Skeletal muscle tissue (tissue), 4 donors: Measurements from ENCODE around the gene CEP152. TPM values are rescaled to one million over a fixed set of nuclear protein-coding genes. Genes with fewer than 3 reads are reported as not detected.

ENCODE experiments used
- H3K27ac ChIP-seq: one replicate; pipeline ENCODE4 v1.7.0; 2013; ENCODE audit warnings: mild to moderate bottlenecking, low read depth, low read length, inconsistent platforms
- H3K27me3 ChIP-seq, 3 donors: one replicate each; pipeline ENCODE4 v1.7.0; 2013; ENCODE audit warnings: low read length in 3 of 3; ENCODE audit not compliant: control insufficient read depth in 3 of 3, insufficient read depth in 3 of 3
- H3K36me3 ChIP-seq, 3 donors: one replicate each; pipeline ENCODE4 v1.7.0; 2013; ENCODE audit warnings: low read length in 3 of 3; ENCODE audit not compliant: control insufficient read depth in 3 of 3, insufficient read depth in 3 of 3
- H3K4me1 ChIP-seq, 3 donors: one replicate each; pipeline ENCODE4 v1.7.0; 2013; ENCODE audit warnings: low read length in 3 of 3, mild to moderate bottlenecking in 3 of 3; ENCODE audit not compliant: control insufficient read depth in 3 of 3, insufficient read depth in 3 of 3
- H3K4me3 ChIP-seq, 3 donors: one replicate each; pipeline ENCODE4 v1.7.0; 2013; ENCODE audit warnings: low read length in 3 of 3
- H3K9ac ChIP-seq, 3 donors: one replicate each; pipeline ENCODE4 v1.7.0; 2013; ENCODE audit warnings: low read length in 3 of 3, mild to moderate bottlenecking in 3 of 3, moderate library complexity in 2 of 3, low read depth in 1 of 3
- H3K9me3 ChIP-seq, 3 donors: one replicate each; pipeline ENCODE4 v1.7.0; 2013; ENCODE audit warnings: low read length in 3 of 3; ENCODE audit not compliant: control insufficient read depth in 3 of 3
- total RNA-seq: library from RNA; depleted of rRNA; stranded (reverse); fragments of >200 nt; gene quantifications from one replicate; pipeline ENCODE4 v1.2.3, GENCODE V29; 2014
- donor health status: Osteomylitis.

Gene CEP152
- total RNA-seq, 1 donor from 2014 or later, result 2.6 TPM

DNA sequence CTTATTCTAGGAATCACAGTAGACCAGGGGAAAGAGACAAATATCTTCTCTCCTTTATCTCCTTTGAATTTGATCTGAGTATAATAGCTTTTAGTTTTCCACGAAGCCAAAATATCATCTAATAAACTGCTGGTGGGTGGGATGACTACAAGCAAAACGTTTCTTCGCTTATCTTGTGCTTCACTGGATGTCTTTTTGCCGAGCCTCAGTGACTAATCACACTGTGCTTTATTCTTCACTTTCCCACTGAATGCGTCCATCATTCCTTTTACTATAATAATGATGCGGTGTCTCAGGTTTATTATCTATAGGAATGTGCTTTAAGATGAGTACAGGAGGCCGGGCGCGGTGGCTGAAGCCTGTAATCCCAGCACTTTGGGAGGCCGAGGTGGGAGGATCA lies 32.5 kb downstream of the CEP152 start:
- H3K9ac ChIP-seq, result no peak overlapping the region
- H3K9me3 ChIP-seq, result no peaks in the 10 kb centered on the region
- H3K4me3 ChIP-seq, result no peak overlapping the region
- no peaks in the 10 kb centered on the region for H3K4me1 ChIP-seq
- no peak overlapping the region for H3K27ac ChIP-seq
- peaks cover 0 to 5% (median 3%) of the 10 kb centered on the region in 3 donors for H3K36me3 ChIP-seq
- no peaks in the 10 kb centered on the region for H3K27me3 ChIP-seq

DNA sequence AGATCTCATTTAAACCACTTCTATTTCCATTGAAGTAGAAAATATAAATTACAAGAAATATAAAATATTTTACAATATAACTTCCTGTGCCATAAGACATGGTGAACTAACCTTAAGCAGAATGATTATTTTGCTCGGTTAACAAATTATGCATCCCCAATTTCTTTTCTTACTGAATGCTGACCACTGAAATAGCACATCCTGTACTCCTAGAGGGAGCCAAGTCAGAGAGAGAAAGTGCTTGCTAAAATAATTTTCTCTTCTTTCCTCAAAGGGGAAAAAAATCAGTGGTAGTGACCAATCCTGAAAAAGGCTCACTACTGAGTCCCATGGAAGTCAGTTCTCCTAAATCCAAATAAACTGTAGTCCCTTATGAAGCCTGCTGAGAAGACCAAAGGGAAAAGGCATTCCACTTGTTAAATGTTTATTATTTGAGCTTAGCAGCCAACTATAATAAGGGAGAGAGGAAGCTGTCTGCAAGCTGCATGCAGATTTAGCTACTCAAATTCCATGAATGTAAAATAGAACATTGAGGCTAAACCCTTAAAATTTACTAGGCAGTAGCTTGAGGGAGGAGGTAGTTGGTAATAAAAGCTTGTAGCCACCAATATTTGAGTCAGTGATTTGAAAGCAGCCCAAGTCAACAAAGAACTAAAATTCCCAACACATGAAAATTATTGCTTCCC lies 33.1 kb downstream of the CEP152 start:
- Histone ChIP-seq H3K9me3 (no peaks in the 10 kb centered on the region), H3K4me3 (no peak overlapping the region), H3K9ac (no peak overlapping the region), H3K27me3 (no peaks in the 10 kb centered on the region), H3K36me3 (peaks cover 0 to 5% (median 3%) of the 10 kb centered on the region in 3 donors), H3K27ac (no peak overlapping the region), H3K4me1 (no peaks in the 10 kb centered on the region)

DNA sequence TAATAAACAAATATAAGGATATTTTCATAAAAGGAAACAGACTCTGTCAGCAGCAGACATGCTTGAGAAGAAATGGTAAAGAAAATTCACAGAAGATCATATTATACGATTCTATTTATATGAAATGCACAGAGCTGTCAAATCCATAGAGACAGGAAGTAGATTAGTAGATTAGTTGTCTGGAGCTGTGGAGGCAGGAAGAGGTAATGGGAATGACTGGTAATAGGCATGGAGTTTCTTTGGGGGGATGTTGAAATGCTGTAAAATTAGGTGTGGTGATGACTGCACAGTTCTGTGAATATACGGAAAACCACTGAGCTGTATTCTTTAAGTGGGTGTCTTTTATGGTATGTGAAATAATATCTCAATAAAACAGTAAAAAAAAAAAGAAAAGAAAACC lies 35.3 kb downstream of the CEP152 start:
- Histone ChIP-seq H3K9ac (no peak overlapping the region), H3K9me3 (no peaks in the 10 kb centered on the region), H3K27me3 (no peaks in the 10 kb centered on the region), H3K4me1 (no peaks in the 10 kb centered on the region), H3K36me3 (no peaks in the 10 kb centered on the region), H3K4me3 (no peak overlapping the region), H3K27ac (no peak overlapping the region)

DNA sequence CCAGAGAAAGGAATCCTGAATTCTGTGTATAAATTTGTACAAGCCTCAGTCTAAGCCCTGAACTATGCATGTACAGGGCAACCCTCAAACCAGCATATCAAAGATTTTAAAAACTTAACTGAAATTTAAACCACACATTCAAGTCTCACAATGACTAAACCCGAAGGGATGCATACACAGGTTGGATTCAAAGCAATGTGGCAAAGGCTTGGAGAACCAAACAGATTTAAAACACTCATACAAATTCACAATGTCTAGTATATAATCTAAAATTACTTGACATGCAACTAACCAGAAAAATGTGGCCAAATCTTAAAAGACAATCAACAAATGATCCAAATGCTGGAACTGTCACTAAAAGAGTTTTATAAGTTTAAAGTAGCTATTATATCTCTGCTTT lies 36.4 kb downstream of the CEP152 start:
- Histone ChIP-seq H3K9me3 (no peaks in the 10 kb centered on the region), H3K4me1 (no peaks in the 10 kb centered on the region), H3K36me3 (no peaks in the 10 kb centered on the region), H3K9ac (no peak overlapping the region), H3K27ac (no peak overlapping the region), H3K4me3 (no peak overlapping the region), H3K27me3 (no peaks in the 10 kb centered on the region)

DNA sequence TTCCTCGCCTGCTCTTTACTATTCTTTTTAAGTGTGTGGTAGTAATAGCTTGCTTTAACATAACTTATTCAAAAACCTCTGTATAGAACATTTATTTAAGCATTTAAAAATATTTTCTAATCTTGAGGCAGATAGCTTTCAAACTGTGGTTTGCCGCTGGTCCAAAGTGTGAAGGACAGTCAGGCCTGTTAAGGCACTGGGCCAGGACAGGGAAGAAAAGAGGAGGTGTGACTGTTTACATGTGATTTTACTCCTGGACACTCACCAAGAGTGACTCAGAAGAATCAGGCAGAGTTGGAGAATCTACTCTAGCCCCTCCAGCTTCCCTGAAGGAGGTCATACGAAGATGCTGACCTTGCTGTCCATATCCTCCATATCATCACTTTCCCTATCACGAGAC lies 44.7 kb downstream of the CEP152 start:
- H3K9ac ChIP-seq, result no peak overlapping the region
- no peak overlapping the region for H3K27ac ChIP-seq
- H3K4me1 ChIP-seq, result no peaks in the 10 kb centered on the region
- H3K36me3 ChIP-seq, result no peaks in the 10 kb centered on the region
- H3K4me3 ChIP-seq, result no peak overlapping the region
- H3K9me3 ChIP-seq, result no peaks in the 10 kb centered on the region
- no peaks in the 10 kb centered on the region for H3K27me3 ChIP-seq

DNA sequence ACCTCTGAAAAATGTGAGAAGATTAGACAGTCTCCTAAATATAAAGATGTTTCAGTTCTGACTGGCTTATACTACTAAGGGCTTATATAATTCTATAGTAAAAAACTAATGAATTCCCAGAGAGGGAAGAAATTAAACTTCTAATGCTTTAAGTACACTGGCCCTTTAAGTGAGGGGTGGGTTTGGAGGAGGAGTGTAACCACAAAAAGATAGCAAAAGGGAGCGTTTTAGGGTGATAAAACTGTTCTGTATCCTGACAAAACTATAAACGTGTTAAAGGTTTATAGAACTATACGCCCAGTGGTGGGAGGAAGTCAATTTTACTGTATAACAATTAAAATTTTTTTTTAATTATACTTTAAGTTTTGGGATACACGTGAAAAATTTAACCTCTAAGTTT lies 45.8 kb downstream of the CEP152 start:
- Histone ChIP-seq H3K4me3 (no peak overlapping the region), H3K4me1 (no peaks in the 10 kb centered on the region), H3K27ac (no peak overlapping the region), H3K27me3 (no peaks in the 10 kb centered on the region), H3K9me3 (no peaks in the 10 kb centered on the region), H3K9ac (no peak overlapping the region), H3K36me3 (no peaks in the 10 kb centered on the region)

DNA sequence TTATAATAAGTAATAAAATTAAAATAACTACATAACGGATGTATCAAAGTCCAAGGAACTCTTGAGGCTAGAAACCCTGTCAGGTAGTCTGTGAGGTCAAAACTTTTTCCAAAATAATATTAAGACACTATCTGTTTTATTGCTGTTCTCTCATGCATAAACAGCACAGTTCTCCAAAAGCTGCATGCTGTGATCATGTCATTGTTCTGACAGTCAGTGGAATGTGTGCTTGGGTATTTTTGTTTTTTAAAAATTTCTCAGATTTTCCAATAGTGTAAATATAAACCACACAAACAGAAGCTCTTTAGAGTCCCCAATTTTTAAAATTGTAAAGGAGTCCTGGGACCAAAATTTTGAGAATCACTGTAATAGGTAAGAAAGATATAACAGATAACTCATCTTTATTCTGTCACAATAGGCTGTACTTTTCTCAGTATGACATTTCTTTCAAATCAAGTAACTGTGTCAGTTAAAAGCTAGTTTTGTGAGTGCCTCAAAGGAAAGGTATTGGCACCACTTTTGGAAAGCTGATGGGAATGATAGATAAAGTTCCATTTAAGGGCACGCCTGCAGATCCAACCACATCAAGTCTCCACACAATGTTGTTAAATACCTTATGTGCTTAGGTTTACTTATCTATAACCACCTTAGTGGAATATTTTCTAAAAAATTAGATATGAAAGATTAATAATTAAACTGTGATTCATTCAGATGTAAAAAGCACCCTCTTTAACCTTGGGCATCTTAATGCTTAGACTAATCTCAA lies 49.3 kb downstream of the CEP152 start:
- H3K4me3 ChIP-seq, result no peak overlapping the region
- no peaks in the 10 kb centered on the region for H3K4me1 ChIP-seq
- no peaks in the 10 kb centered on the region for H3K27me3 ChIP-seq
- H3K9ac ChIP-seq, result no peak overlapping the region
- no peaks in the 10 kb centered on the region for H3K9me3 ChIP-seq
- no peak overlapping the region for H3K27ac ChIP-seq
- no peaks in the 10 kb centered on the region for H3K36me3 ChIP-seq

DNA sequence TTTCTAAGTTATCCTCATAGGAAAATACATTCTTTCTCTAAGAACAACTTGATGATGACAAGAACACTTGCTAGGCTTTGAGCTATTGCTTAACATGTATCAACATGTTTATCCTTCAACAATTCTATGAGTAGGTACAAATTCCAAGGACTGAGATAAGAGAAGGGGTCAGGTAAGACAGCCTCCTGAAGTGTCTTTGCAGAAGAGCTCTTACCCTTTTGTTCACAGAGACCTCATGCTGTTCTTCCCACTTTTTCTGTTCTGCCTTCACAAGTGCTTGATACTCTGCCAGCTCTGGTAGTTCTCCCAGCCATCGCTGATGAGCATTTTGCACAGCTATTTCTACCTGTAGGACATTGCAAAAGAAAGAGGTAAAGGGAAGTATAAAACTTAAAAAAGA lies 50.9 kb downstream of the CEP152 start:
- Histone ChIP-seq H3K9me3 (no peaks in the 10 kb centered on the region), H3K27me3 (no peaks in the 10 kb centered on the region), H3K27ac (no peak overlapping the region), H3K4me3 (no peak overlapping the region), H3K9ac (no peak overlapping the region), H3K4me1 (no peaks in the 10 kb centered on the region), H3K36me3 (no peaks in the 10 kb centered on the region)

DNA sequence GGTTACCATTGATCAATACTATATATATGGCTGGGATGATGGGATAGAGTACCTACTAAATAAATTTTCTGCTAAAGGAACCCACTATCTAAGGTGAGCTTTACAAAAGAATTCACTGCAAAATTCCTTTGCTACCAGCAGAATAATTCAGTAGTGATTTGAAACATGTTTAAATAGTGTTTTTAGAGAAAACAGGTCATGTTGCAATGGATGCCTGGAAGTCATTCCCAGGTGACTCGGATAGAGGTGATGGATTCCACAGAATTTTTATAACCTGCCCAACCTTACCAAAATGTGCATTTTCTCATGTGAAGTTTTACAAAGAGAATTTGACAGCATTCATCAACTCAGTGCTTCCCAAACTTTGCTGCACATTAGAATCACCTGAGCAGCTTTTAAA lies 53.2 kb downstream of the CEP152 start:
- Histone ChIP-seq H3K27ac (no peak overlapping the region), H3K4me1 (no peaks in the 10 kb centered on the region), H3K27me3 (no peaks in the 10 kb centered on the region), H3K4me3 (no peak overlapping the region), H3K9ac (no peak overlapping the region), H3K9me3 (no peaks in the 10 kb centered on the region), H3K36me3 (no peaks in the 10 kb centered on the region)

DNA sequence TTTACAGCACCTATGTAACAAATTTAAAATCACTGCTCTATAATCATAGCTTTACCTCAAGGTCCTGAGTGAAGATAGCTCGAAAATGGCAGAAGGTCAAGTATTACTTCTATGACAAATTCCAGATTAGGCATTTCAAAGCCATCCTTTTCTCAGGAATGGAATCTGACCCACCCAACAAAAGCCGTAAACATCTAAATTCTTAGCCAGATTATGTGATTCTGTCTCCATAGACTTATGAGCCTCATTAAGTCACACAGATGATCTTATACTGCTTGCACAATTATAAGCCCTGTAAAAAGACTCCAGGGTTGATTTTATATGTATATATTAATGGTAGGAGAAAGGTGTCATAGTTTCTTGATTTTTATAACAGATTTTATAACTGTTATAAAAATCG lies 56.9 kb downstream of the CEP152 start:
- Histone ChIP-seq H3K4me3 (no peak overlapping the region), H3K27me3 (no peaks in the 10 kb centered on the region), H3K9ac (no peak overlapping the region), H3K27ac (no peak overlapping the region), H3K9me3 (no peaks in the 10 kb centered on the region), H3K36me3 (no peaks in the 10 kb centered on the region), H3K4me1 (no peaks in the 10 kb centered on the region)
